ENCODE data around the gene NTRK1. TPM values are rescaled to one million over a fixed set of nuclear protein-coding genes. Genes with fewer than 3 reads are reported as not detected.

Gene NTRK1
- total and polyA plus RNA-seq, 2 of the 4 experiments (the other 2 are of a cell fraction) = not detected

- BruUV-seq (replicated peaks) = no TSS peak
- Histone ChIP-seq H3K4me3 (ENCODE audit: insufficient read depth, low read depth, low read length) (no peak overlapping the region), H3K18ac (ENCODE audit: low read depth, low read length) (no peak overlapping the region), H3K9ac (ENCODE audit: low read depth, low read length) (no peak overlapping the region), H3K27me3 (ENCODE audit: control insufficient read depth, insufficient read depth, low read length) (peaks cover 70% of the 10 kb centered on the region), H2BK5ac (ENCODE audit: low read depth, low read length, poor library complexity, severe bottlenecking) (no peak overlapping the region), H2AK9ac (replicated peaks; ENCODE audit: low read depth, low read length, poor library complexity) (no peak overlapping the region), H3K9me1 (ENCODE audit: insufficient read depth, low read length) (no peaks in the 10 kb centered on the region), H2BK20ac (ENCODE audit: low read depth, low read length) (no peak overlapping the region), H2AK5ac (ENCODE audit: low read depth, low read length) (no peak overlapping the region), H3K4ac (ENCODE audit: low read depth, low read length) (no peak overlapping the region), H4K91ac (ENCODE audit: insufficient read depth, low read depth, low read length) (no peak overlapping the region), H3K23ac (ENCODE audit: low read depth, low read length) (no peak overlapping the region), H3K79me1 (ENCODE audit: low read depth in 1 of 2, low read length in 2 of 2) (no peaks in the 10 kb centered on the region), H2BK15ac (ENCODE audit: low read depth, low read length) (no peak overlapping the region), H3K14ac (replicated peaks; ENCODE audit: low read depth, low read length) (no peak overlapping the region), H2BK120ac (ENCODE audit: low read depth, low read length) (no peak overlapping the region), H4K5ac (ENCODE audit: low read depth, low read length) (no peak overlapping the region), H3K27ac (ENCODE audit: insufficient read depth, low read length) (no peak overlapping the region), H2AFZ (replicated peaks; ENCODE audit: low read length, poor library complexity) (no peak overlapping the region), H3K9me3 (ENCODE audit: control insufficient read depth, insufficient read depth, low read length) (no peaks in the 10 kb centered on the region), H3K4me1 (ENCODE audit: control insufficient read depth, insufficient read depth, low read length) (peaks cover under 1% of the 10 kb centered on the region; the same call in 1 of the 2 replicates), H3K36me3 (ENCODE audit: control insufficient read depth, insufficient read depth, low read length) (no peaks in the 10 kb centered on the region), H4K8ac (ENCODE audit: low read depth in 2 of 2, low read length in 2 of 2) (no peak overlapping the region), H3K4me2 (ENCODE audit: low read depth, low read length) (no peak overlapping the region), H3K56ac (ENCODE audit: extremely low read depth, insufficient read depth, low read length) (no peak overlapping the region), H4K20me1 (ENCODE audit: insufficient read depth, low read length) (0 out of 2 replicates have a peak, but pooled peaks cover 5% of the 10 kb centered on the region)
- no peak for ATAC-seq (ENCODE audit: low read depth)
- no CpG with 5 or more reads among the region's 4 CpGs for WGBS, 2 experiments (ENCODE audit: extremely low coverage in 2 of 2, insufficient read length in 1 of 2)
- intact Hi-C loops (cut with micrococcal nuclease) (no loop called here), in situ Hi-C loops (cut with MboI; ENCODE audit: low sequenced_read_pairs) (no loop called here), dilution Hi-C loops (cut with HindIII; ENCODE audit: low sequenced_read_pairs, unreplicated experiment) (no loop called here)
- TF ChIP-seq SMC3 (IDR thresholded peaks at IDR 0.05; ENCODE audit: low read depth, low read length) (no peak), RCOR1 (IDR thresholded peaks at IDR 0.05; ENCODE audit: insufficient replicate concordance, low read length) (no peak), CHD1 (IDR thresholded peaks at IDR 0.05; ENCODE audit: low read depth, low read length) (no peak), BHLHE40 (IDR thresholded peaks at IDR 0.05; ENCODE audit: low read depth, low read length) (no peak), USF2 (IDR thresholded peaks at IDR 0.05; ENCODE audit: low read depth, low read length) (no peak)
- ChIA-PET POLR2A (ENCODE audit: unreplicated experiment) (no interaction called here), CTCF (no interaction called here)
- no peak for DNase-seq
These were observed 4.1 kb downstream of the NTRK1 start for GRCh38 chr1:156864796-156865195.
